Activated CD4-positive, alpha-beta T cell treated with anti-CD3 and anti-CD28 coated beads for 1 hour (primary cell): ENCODE results near the gene RETN.
A peak's percentile ranks its signal among the peaks of the same experiment; 100 is the strongest.

Source experiments
- DNase-seq: peaks from one replicate; pipeline ENCODE4 v3.0.0-alpha.2; 2020

Gene RETN

GRCh38 chr19:7668842-7669241 lies at the start of gene RETN:
Gene RETN, plus strand, starts transcription at chr19:7669049. Its CDS starts 278 bp downstream, at chr19:7669327.
- no peak for DNase-seq

- no peak for DNase-seq
Observed at GRCh38 chr19:7619671-7620441, 49.0 kb upstream of the RETN start.

- DNase-seq = no peak
Observed at GRCh38 chr19:7620442-7621412, 48.1 kb upstream of the RETN start.

- DNase-seq = no peak
Observed at GRCh38 chr19:7622933-7623685, 45.7 kb upstream of the RETN start.

- DNase-seq = no peak
Observed at GRCh38 chr19:7623725-7624603, 44.9 kb upstream of the RETN start.

- no peak for DNase-seq
Observed at GRCh38 chr19:7624810-7625209, 44.0 kb upstream of the RETN start.

GRCh38 chr19:7625763-7626372 lies 43.0 kb upstream of the RETN start:
- no peak for DNase-seq

- no peak for DNase-seq
Observed at GRCh38 chr19:7627166-7627565, 41.7 kb upstream of the RETN start.

- no peak for DNase-seq
Observed at GRCh38 chr19:7628589-7629311, 40.1 kb upstream of the RETN start.

GRCh38 chr19:7629347-7630054 lies 39.3 kb upstream of the RETN start, which contains the start of the genes PET100 and XAB2:
Gene PET100, plus strand, starts transcription at chr19:7629793. Its CDS starts 41 bp downstream, at chr19:7629834.
Gene XAB2, minus strand, starts transcription at chr19:7629545. Its CDS starts 18 bp downstream, at chr19:7629527.
- DNase-seq = peak; percentile 92

GRCh38 chr19:7631577-7631976 lies 37.3 kb upstream of the RETN start:
- DNase-seq = no peak

GRCh38 chr19:7632340-7633203 lies 36.3 kb upstream of the RETN start:
- DNase-seq = no peak

- no peak for DNase-seq
Observed at GRCh38 chr19:7633698-7634097, 35.2 kb upstream of the RETN start, which contains the start of gene PCP2. Gene PCP2, minus strand, starts transcription at chr19:7633719. Its CDS starts 262 bp downstream, at chr19:7633457.

- DNase-seq = no peak
Observed at GRCh38 chr19:7635670-7636069, 33.2 kb upstream of the RETN start.

- DNase-seq = no peak
Observed at GRCh38 chr19:7636317-7636690, 32.5 kb upstream of the RETN start.

GRCh38 chr19:7636691-7637373 lies 32.0 kb upstream of the RETN start, which contains the start of gene STXBP2:
Gene STXBP2, plus strand, starts transcription at chr19:7637110. Its CDS starts 40 bp downstream, at chr19:7637150.
- peak; percentile 89 for DNase-seq

- no peak for DNase-seq
Observed at GRCh38 chr19:7637374-7638256, 31.2 kb upstream of the RETN start.
